Mesenchymal stem cell (in vitro differentiated cells and primary cell): Measurements from ENCODE around the gene ZBTB37.
"Not testable (repeated sequence)": the region's sequence is repeated elsewhere in the genome, so short reads cannot be mapped to it uniquely, and the experiment has no call there.

Source experiments
- DNase-seq: peaks from one replicate; pipeline ENCODE4 v3.0.0-alpha.2; 2013
- H2AFZ ChIP-seq: one replicate; pipeline ENCODE4 v1.6.1; 2013; ENCODE audit warnings: low read depth, mild to moderate bottlenecking, control low read depth, inconsistent platforms, low read length, moderate library complexity
- H2AK5ac ChIP-seq: 2 replicates; pipeline ENCODE4 v1.6.1; 2013; ENCODE audit warnings: low read length, moderate library complexity, mild to moderate bottlenecking, inconsistent platforms; ENCODE audit not compliant: severe bottlenecking
- H2BK120ac ChIP-seq: one replicate; pipeline ENCODE4 v1.6.1; 2013; ENCODE audit warnings: low read depth, mild to moderate bottlenecking, inconsistent platforms, low read length, moderate library complexity
- H2BK12ac ChIP-seq, 2 experiments: one replicate each; pipeline ENCODE4 v1.6.1; 2013; ENCODE audit warnings: inconsistent platforms in 2 of 2, low read length in 2 of 2, mild to moderate bottlenecking in 2 of 2, moderate library complexity in 2 of 2, control low read depth in 1 of 2
- H2BK15ac ChIP-seq: one replicate; pipeline ENCODE4 v1.6.1; 2013; ENCODE audit warnings: mild to moderate bottlenecking, low read depth, inconsistent platforms; ENCODE audit not compliant: poor library complexity, severe bottlenecking
- H2BK5ac ChIP-seq: 2 replicates; pipeline ENCODE4 v1.6.1; 2013; ENCODE audit warnings: low read depth, mild to moderate bottlenecking, low read length, control low read depth, inconsistent platforms; ENCODE audit not compliant: poor library complexity, severe bottlenecking
- H3K14ac ChIP-seq, 2 experiments: one replicate each; pipeline ENCODE4 v1.6.1; 2013; ENCODE audit warnings: inconsistent platforms in 2 of 2, low read length in 2 of 2, control low read depth in 1 of 2, mild to moderate bottlenecking in 1 of 2, moderate library complexity in 1 of 2
- H3K18ac ChIP-seq, 2 experiments: one replicate each; pipeline ENCODE4 v1.6.1; 2013; ENCODE audit warnings: inconsistent platforms in 2 of 2, low read length in 2 of 2, control low read depth in 1 of 2, low read depth in 1 of 2, mild to moderate bottlenecking in 1 of 2
- H3K23ac ChIP-seq, 2 experiments: one replicate each; pipeline ENCODE4 v1.6.1; 2013; ENCODE audit warnings: inconsistent platforms in 2 of 2, low read length in 2 of 2, mild to moderate bottlenecking in 2 of 2, moderate library complexity in 2 of 2, control low read depth in 1 of 2
- H3K27ac ChIP-seq: 2 replicates; pipeline ENCODE4 v1.5.1; 2013; ENCODE audit warnings: mild to moderate bottlenecking, moderate library complexity, low read length, control low read depth, inconsistent platforms; ENCODE audit not compliant: poor library complexity, severe bottlenecking
- H3K27me3 ChIP-seq, 2 experiments: 2 replicates each; pipeline versions ENCODE4 v1.6.1 to v1.7.0; 2013; ENCODE audit warnings: low read length in 2 of 2, mild to moderate bottlenecking in 2 of 2, moderate library complexity in 2 of 2, control low read depth in 1 of 2, inconsistent platforms in 1 of 2; ENCODE audit not compliant: control insufficient read depth in 1 of 2, insufficient read depth in 1 of 2
- H3K36me3 ChIP-seq, 2 experiments: 2 replicates each; pipeline versions ENCODE4 v1.6.1 to v1.7.0; 2013; ENCODE audit warnings: low read length in 2 of 2, control low read depth in 1 of 2, inconsistent platforms in 1 of 2, low read depth in 1 of 2, mild to moderate bottlenecking in 1 of 2; ENCODE audit not compliant: insufficient read depth in 2 of 2, control insufficient read depth in 1 of 2
- H3K4ac ChIP-seq, 2 experiments: one replicate each; pipeline ENCODE4 v1.6.1; 2013; ENCODE audit warnings: inconsistent platforms in 2 of 2, low read length in 2 of 2, mild to moderate bottlenecking in 2 of 2, moderate library complexity in 2 of 2, control low read depth in 1 of 2, low read depth in 1 of 2
- H3K4me1 ChIP-seq: 2 replicates; pipeline ENCODE4 v1.6.1; 2013; ENCODE audit warnings: low read depth, low read length, control low read depth; ENCODE audit not compliant: control insufficient read depth, insufficient read depth
- H3K4me2 ChIP-seq: 2 replicates; pipeline ENCODE4 v1.6.1; 2013; ENCODE audit warnings: low read length, mild to moderate bottlenecking, inconsistent platforms; ENCODE audit not compliant: poor library complexity, severe bottlenecking
- H3K4me3 ChIP-seq, 2 experiments: 2 replicates each; pipeline versions ENCODE4 v1.5.1 to v1.7.0; 2013; ENCODE audit warnings: low read length in 2 of 2, mild to moderate bottlenecking in 2 of 2, control low read depth in 1 of 2, low read depth in 1 of 2; ENCODE audit not compliant: insufficient read depth in 1 of 2
- H3K79me1 ChIP-seq: replicated peaks from 2 replicates; pipeline ENCODE4 v1.6.1; 2013; ENCODE audit warnings: mild to moderate bottlenecking, control low read depth, low read length, inconsistent platforms; ENCODE audit not compliant: poor library complexity, severe bottlenecking
- H3K9ac ChIP-seq: 2 replicates; pipeline ENCODE4 v1.7.0; 2013; ENCODE audit warnings: mild to moderate bottlenecking, low read length, moderate library complexity
- H3K9me3 ChIP-seq: 2 replicates; pipeline ENCODE4 v1.7.0; 2013; ENCODE audit warnings: mild to moderate bottlenecking, low read length; ENCODE audit not compliant: control insufficient read depth
- H4K8ac ChIP-seq: one replicate; pipeline ENCODE4 v1.6.1; 2013; ENCODE audit warnings: inconsistent platforms, mild to moderate bottlenecking, low read length, moderate library complexity
- H4K91ac ChIP-seq: one replicate; pipeline ENCODE4 v1.6.1; 2013; ENCODE audit warnings: mild to moderate bottlenecking, low read length, inconsistent platforms
- WGBS: methylation state at CpG from one replicate; pipeline ENCODE4 v1.1.7; 2013; ENCODE audit warnings: mixed read lengths; 5-methylcytosine and 5-hydroxymethylcytosine counted together

Gene ZBTB37

DNA sequence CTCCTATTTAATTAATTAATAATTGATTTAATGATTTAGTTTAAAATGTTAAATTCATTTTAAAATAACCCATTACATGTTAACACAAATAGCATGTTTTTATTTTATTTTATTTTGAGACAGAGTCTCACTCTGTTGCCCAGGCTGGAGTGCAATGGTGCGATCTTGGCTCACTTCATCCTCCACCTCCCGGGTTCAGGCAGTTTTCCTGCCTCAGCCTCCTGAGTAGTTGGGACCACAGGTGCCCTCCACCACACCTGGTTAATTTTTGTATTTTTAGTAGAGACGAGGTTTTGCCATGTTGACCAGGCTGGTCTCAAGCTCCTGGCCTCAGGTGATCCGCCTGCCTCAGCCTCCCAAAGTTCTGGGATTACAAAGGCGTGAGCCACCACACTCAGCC is 8.6 kb upstream of the ZBTB37 start:
- not testable (repeated sequence) for H2AK5ac ChIP-seq

DNA sequence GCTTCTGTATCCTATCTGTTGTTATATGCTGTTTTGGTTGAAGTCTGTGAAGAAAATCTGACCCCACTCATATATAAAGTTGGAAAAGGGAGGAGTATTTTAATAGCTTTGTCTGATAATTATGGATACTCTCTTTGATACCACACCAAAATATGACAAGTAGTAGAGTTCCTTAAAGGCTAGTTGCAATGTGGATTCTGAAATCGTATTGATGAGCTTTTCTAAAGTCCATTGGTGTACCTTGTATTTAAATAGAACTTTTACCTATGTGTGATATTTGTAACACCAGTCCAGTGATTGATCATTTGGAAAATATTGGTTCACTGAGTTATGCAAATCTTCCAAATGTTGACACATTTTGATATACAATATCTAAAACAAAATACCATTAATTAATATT is 8.1 kb upstream of the ZBTB37 start:
- H4K91ac ChIP-seq = no peak overlapping the region
- H3K23ac ChIP-seq = no peak overlapping the region
- H3K4me3 ChIP-seq = no peak overlapping the region
- no peak overlapping the region for H3K9ac ChIP-seq
- WGBS = no CpG with 5 or more reads among the region's 1 CpG
- H3K79me1 ChIP-seq = peaks cover 2% of the 10 kb centered on the region
- H3K18ac ChIP-seq = no peak overlapping the region
- no peak overlapping the region for H4K8ac ChIP-seq
- no peak overlapping the region for H3K4ac ChIP-seq
- no peak overlapping the region for H2AK5ac ChIP-seq
- H3K27ac ChIP-seq = no peak overlapping the region
- H3K14ac ChIP-seq = no peak overlapping the region
- H3K4me1 ChIP-seq = no peaks in the 10 kb centered on the region
- no peaks in the 10 kb centered on the region for H3K27me3 ChIP-seq
- no peak overlapping the region for H2BK12ac ChIP-seq
- no peak overlapping the region for H2BK5ac ChIP-seq
- H3K9me3 ChIP-seq = no peaks in the 10 kb centered on the region
- no peak overlapping the region for H2BK120ac ChIP-seq
- no peak overlapping the region for H2AFZ ChIP-seq
- peaks cover 24 to 82% of the 10 kb centered on the region in 2 experiments for H3K36me3 ChIP-seq
- no peak overlapping the region for H2BK15ac ChIP-seq
- no peak for DNase-seq
- H3K4me2 ChIP-seq = no peak overlapping the region

More for the DNA sequence above, 8.6 kb upstream of the ZBTB37 start:
- not testable (repeated sequence) for H3K9me3 ChIP-seq, H2BK12ac ChIP-seq, H4K8ac ChIP-seq, H2BK5ac ChIP-seq, H3K79me1 ChIP-seq, H4K91ac ChIP-seq, H3K9ac ChIP-seq, H3K23ac ChIP-seq, H3K4me2 ChIP-seq, H2BK15ac ChIP-seq, DNase-seq, H3K4me3 ChIP-seq, H3K4me1 ChIP-seq, H2BK120ac ChIP-seq, H3K18ac ChIP-seq, H3K4ac ChIP-seq, H3K27ac ChIP-seq, H3K14ac ChIP-seq, H3K27me3 ChIP-seq, H2AFZ ChIP-seq
- 100% methylated on average over 2 of the region's 5 CpGs for WGBS
- peaks cover 21 to 80% of the 10 kb centered on the region in 2 experiments for H3K36me3 ChIP-seq

DNA sequence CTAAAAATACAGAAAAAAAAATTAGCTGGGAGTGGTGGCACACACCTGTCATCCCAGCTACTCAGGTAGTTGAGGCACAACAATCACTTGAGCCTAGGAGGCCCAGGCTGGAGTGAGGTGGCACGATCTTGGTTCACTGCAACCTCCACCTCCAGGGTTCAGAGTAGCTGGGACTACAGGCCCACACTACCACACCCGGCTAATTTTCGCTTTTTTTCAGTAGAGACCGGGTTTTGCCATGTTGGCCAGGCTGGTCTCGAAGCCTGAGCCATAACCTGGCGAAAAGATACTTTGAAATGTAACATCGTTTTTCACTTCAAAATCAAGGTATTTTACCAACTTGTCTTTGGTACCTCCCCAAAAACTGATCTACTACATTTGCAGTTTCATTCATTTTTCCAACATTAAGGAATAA is 6.4 kb upstream of the ZBTB37 start:
- 84% methylated on average over 7 of the region's 7 CpGs for WGBS
- H3K36me3 ChIP-seq = peaks cover 19 to 84% of the 10 kb centered on the region in 2 experiments
- DNase-seq = no peak

DNA sequence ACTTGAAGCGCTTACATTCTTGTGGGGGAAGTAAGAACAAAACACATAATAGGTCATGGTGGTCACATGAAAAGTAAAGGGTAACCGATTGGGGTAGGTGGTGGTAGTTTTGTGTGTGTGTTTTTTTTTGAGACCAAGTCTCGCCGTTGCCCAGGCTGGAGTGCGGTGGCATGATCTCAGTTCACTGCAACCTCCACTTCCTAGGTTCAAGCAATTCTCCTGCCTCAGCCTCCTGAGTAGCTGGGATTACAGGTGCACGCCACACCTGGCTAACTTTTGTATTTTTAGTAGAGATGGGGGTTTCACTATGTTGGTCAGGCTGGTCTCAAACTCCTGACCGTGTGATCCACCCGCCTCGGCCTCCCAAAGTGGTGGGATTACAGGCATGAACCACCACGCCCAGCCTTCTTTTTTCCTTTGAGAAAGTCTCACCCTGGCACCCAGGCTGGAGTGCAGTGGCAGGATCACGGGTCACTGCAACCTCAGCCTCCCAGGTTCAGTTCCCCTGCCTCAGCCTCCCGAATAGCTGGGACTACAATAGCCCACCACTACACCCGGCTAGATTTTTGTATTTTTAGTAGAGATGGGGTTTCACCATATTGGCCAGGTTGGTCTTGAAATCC is 5.9 kb upstream of the ZBTB37 start:
- H4K8ac ChIP-seq, H3K4me3 ChIP-seq, H4K91ac ChIP-seq, DNase-seq, H2BK15ac ChIP-seq, H2BK120ac ChIP-seq, H3K9me3 ChIP-seq, H3K18ac ChIP-seq, H3K9ac ChIP-seq, H2AFZ ChIP-seq, H2AK5ac ChIP-seq, H3K27ac ChIP-seq, H3K27me3 ChIP-seq, H3K14ac ChIP-seq, H3K23ac ChIP-seq, H3K4ac ChIP-seq, H2BK5ac ChIP-seq, H2BK12ac ChIP-seq, H3K4me1 ChIP-seq, H3K4me2 ChIP-seq, H3K79me1 ChIP-seq: not testable (repeated sequence)
- 58% methylated on average over 11 of the region's 13 CpGs for WGBS
- H3K36me3 ChIP-seq = peaks cover 19 to 81% of the 10 kb centered on the region in 2 experiments

More for the DNA sequence above, 6.4 kb upstream of the ZBTB37 start:
- Histone ChIP-seq H2BK15ac (no peak overlapping the region), H3K9me3 (no peaks in the 10 kb centered on the region), H2AFZ (no peak overlapping the region), H2BK120ac (no peak overlapping the region), H2AK5ac (no peak overlapping the region), H2BK12ac (no peak overlapping the region), H3K9ac (no peak overlapping the region), H3K27me3 (no peaks in the 10 kb centered on the region), H3K4me3 (no peak overlapping the region), H2BK5ac (no peak overlapping the region), H3K4me2 (no peak overlapping the region), H4K8ac (no peak overlapping the region), H4K91ac (no peak overlapping the region), H3K4ac (no peak overlapping the region), H3K18ac (no peak overlapping the region), H3K79me1 (peaks cover 2% of the 10 kb centered on the region), H3K23ac (no peak overlapping the region), H3K4me1 (no peaks in the 10 kb centered on the region), H3K14ac (no peak overlapping the region), H3K27ac (no peak overlapping the region)
